DOHH2 (cell line): ENCODE results near the gene MMP21.

Experiments
- H3F3A ChIP-seq: fragments of 200-600 bp; sonication (generic), shearing (Covaris generic); 2 replicates; pipeline ENCODE4 v1.6.0; 2016; ENCODE audit warnings: antibody characterized with exemption, mild to moderate bottlenecking; ENCODE audit not compliant: control insufficient read depth, insufficient read depth
- H3K27ac ChIP-seq: fragments of 200-600 bp; sonication (generic); 2 replicates; pipeline ENCODE4 v1.5.1; 2014; ENCODE audit warnings: low read depth, mild to moderate bottlenecking, low read length, moderate library complexity
- H3K27me3 ChIP-seq: fragments of 200-600 bp; sonication (generic); 2 replicates; pipeline ENCODE4 v1.6.1; 2014; ENCODE audit warnings: mild to moderate bottlenecking, low read length, mixed read lengths; ENCODE audit not compliant: control insufficient read depth
- H3K36me3 ChIP-seq: fragments of 200-600 bp; sonication (generic); 2 replicates; pipeline ENCODE4 v1.6.1; 2014; ENCODE audit warnings: mild to moderate bottlenecking, low read length, moderate library complexity, mixed read lengths; ENCODE audit not compliant: control insufficient read depth
- H3K4me1 ChIP-seq: fragments of 200-600 bp; sonication (generic); 2 replicates; pipeline ENCODE4 v1.6.1; 2014; ENCODE audit warnings: mild to moderate bottlenecking, low read length, mixed read lengths; ENCODE audit not compliant: control insufficient read depth
- H3K4me2 ChIP-seq: fragments of 200-600 bp; sonication (generic); 2 replicates; pipeline ENCODE4 v1.6.0; 2014; ENCODE audit warnings: mild to moderate bottlenecking, low read length, moderate library complexity
- H3K4me3 ChIP-seq: fragments of 200-600 bp; sonication (generic); 2 replicates; pipeline ENCODE4 v1.5.1; 2014; ENCODE audit warnings: mild to moderate bottlenecking, low read length, mixed read lengths
- H3K79me2 ChIP-seq: fragments of 200-600 bp; sonication (generic); 2 replicates; pipeline ENCODE4 v1.6.1; 2014; ENCODE audit warnings: mild to moderate bottlenecking, low read length, mixed read lengths; ENCODE audit not compliant: control insufficient read depth
- H3K9me2 ChIP-seq: fragments of 200-600 bp; sonication (generic); replicated peaks from 2 replicates; pipeline ENCODE4 v1.6.1; 2014; ENCODE audit warnings: mild to moderate bottlenecking, low read length, mixed read lengths; ENCODE audit not compliant: control insufficient read depth
- H3K9me3 ChIP-seq: fragments of 200-600 bp; sonication (generic); 2 replicates; pipeline ENCODE4 v1.6.1; 2014; ENCODE audit warnings: antibody characterized with exemption, low read length, mixed read lengths; ENCODE audit not compliant: control insufficient read depth, insufficient read depth
- H4K20me1 ChIP-seq: fragments of 200-600 bp; sonication (generic); 2 replicates; pipeline ENCODE4 v1.6.0; 2014; ENCODE audit warnings: low read depth, mild to moderate bottlenecking, antibody characterized with exemption, low read length, moderate library complexity; ENCODE audit not compliant: control insufficient read depth, insufficient read depth
- CTCF ChIP-seq: fragments of 200-600 bp; sonication (generic); IDR thresholded peaks from one replicate; pipeline ENCODE4 v1.5.1; 2014; ENCODE audit warnings: antibody characterized with exemption, mild to moderate bottlenecking, low read depth, low read length; ENCODE audit not compliant: poor library complexity, severe bottlenecking
- EZH2phosphoT487 ChIP-seq: fragments of 200-600 bp; sonication (generic); IDR thresholded peaks from 2 replicates; pipeline ENCODE4 v1.6.1; 2017; ENCODE audit warnings: borderline replicate concordance, mild to moderate bottlenecking, antibody characterized with exemption, low read length, moderate library complexity, mixed read lengths

MMP21 gene

DNA sequence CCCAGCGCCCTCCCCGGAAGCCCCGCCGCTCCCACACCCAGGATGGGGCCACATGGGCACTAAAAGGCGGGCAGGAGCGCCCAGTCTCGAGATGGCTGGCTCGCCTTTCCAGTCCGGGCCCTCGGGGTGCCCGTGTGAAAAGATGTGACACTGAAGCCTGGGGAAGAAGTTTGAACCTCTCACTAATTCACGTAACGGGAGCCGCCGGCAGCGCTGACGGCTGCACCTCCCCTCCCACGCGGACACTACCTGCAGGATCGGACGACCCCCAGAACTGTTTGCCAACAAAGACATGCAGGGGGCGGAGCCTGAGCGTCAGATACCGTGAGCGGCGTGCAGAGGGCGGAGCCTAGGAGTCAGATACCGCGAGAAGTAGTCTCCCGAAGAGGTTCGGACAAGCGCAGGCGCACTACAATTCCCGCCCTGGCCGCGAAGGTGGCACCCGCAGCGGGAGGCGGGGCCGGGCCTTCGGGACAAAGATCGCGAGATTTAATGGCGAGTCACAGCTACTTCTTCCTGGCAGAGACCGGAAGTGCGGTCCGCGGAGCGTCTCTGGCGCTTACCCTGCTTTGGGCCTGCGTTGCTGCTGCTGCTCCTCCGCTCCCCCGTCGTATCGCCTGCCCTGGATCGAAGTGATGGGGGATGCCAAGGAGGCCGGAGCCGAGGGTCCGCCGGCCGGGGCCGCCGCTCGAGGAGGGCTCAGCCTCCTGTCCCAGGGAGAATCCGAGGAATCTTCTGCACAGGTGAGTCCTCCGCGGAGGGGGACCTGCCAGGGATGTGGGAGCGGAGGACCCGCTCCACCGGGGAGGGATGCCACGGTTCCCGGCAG is 56.2 kb downstream of the MMP21 start, which contains the start of gene EDRF1:
TSS of gene EDRF1 (plus strand) at position 537 of the 829 bp plus-strand sequence. CDS start at position 636, 99 bp downstream.
- peaks cover 42% of the 10 kb centered on the region for H3K79me2 ChIP-seq
- H3K27ac ChIP-seq, result peak within 1 kb of the TSS; percentile 49
- H3F3A ChIP-seq, result no peaks in the 10 kb centered on the region
- no peak for TF ChIP-seq CTCF
- TF ChIP-seq EZH2phosphoT487, result no peak
- H3K9me3 ChIP-seq, result no peaks in the 10 kb centered on the region
- no peaks in the 10 kb centered on the region for H3K9me2 ChIP-seq
- H3K4me2 ChIP-seq, result peak within 1 kb of the TSS; percentile 77
- H3K4me3 ChIP-seq, result peak within 1 kb of the TSS; percentile 89
- no peaks in the 10 kb centered on the region for H3K27me3 ChIP-seq
- H3K4me1 ChIP-seq, result peaks cover 24% of the 10 kb centered on the region
- H4K20me1 ChIP-seq, result no peaks in the 10 kb centered on the region
- peaks cover 46% of the 10 kb centered on the region for H3K36me3 ChIP-seq
